Measurements from ENCODE around the gene GGTLC2. TPM values are rescaled to one million over a fixed set of nuclear protein-coding genes. Genes with fewer than 3 reads are reported as not detected.

Gene GGTLC2
- total RNA-seq, 6 donors from 2014 or later, result 0.89 to 5.3 (median 4.3) TPM; not detected in 2

DNA sequence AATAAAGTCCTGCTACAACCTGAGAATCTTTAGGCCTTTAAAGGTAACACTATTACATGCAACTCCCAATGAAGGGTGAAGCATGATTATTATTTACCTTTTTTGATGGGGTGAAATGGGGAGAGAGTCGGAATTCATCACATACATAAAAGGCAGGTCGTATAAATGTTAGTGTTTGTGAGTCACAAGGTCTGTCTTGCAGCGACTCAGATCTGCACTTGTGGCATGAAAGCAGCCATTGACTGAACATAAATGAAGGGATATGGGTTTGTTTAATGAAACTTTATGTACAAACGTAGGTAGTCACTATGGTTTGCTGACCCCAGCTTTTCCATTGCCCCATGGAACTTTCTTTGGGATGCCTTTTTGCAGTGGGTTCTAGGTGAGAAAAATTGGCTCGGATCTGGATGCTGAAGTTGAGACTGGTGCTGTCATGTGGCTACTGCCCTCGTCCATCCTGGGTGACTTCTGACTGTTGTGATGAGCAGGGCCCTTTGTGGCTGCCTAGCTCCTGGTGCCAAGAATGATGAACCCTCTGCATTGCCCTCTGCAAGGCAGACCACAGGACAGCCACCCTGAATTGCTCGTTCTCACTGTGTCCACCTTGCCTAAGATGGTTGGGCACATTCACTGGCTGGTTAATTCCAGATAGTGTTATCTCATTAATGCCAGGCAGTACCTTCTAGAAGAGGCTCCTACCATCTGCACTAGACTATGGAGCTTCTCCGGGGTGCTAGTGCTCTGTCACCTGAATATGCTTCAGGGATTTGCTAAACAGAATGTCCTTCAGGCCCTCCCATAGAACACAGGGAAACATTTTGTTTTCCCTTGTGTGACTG lies 11.3 kb downstream of the GGTLC2 start:
- WGBS, 2 donors, result 82 to 84% methylated on average over 6 to 8 of the region's 8 CpGs
- Histone ChIP-seq H3K27me3 (no peaks in the 10 kb centered on the region), H3K27ac (no peak overlapping the region), H3K4me3 (no peak overlapping the region), H3K9me3 (no peaks in the 10 kb centered on the region), H3K36me3 (no peaks in the 10 kb centered on the region), H3K4me1 (no peaks in the 10 kb centered on the region)
- ATAC-seq (ENCODE audit: low FRiP score in 2 of 2), result no peak
- TF ChIP-seq, protein P1, sequence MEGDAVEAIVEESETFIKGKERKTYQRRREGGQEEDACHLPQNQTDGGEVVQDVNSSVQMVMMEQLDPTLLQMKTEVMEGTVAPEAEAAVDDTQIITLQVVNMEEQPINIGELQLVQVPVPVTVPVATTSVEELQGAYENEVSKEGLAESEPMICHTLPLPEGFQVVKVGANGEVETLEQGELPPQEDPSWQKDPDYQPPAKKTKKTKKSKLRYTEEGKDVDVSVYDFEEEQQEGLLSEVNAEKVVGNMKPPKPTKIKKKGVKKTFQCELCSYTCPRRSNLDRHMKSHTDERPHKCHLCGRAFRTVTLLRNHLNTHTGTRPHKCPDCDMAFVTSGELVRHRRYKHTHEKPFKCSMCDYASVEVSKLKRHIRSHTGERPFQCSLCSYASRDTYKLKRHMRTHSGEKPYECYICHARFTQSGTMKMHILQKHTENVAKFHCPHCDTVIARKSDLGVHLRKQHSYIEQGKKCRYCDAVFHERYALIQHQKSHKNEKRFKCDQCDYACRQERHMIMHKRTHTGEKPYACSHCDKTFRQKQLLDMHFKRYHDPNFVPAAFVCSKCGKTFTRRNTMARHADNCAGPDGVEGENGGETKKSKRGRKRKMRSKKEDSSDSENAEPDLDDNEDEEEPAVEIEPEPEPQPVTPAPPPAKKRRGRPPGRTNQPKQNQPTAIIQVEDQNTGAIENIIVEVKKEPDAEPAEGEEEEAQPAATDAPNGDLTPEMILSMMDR (IDR thresholded peaks at IDR 0.05), result no peak
- TF ChIP-seq POLR2AphosphoS5 (IDR thresholded peaks at IDR 0.05) (no peak), EP300 (IDR thresholded peaks at IDR 0.05) (no peak), POLR2A (IDR thresholded peaks at IDR 0.05) (no peak)
- no peak for DNase-seq

DNA sequence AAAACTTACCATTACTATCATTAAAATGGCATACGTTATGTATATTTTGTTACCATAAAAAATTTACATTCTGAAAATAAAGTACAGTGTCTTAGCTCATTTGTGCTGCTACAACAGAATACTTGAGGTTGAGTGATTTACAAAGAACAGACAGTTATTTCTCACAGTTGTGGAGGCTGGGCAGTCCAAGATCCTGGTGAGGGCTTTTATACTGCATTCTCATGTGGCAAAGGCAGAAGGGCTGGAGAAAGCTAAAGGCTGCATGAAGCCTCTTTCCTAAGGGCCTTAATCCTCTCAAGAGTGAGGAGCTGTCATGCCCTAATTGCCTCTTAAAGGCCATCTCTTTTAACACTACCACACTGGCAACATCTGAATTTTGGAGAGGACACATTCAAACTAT lies 13.3 kb downstream of the GGTLC2 start:
- Histone ChIP-seq H3K27ac (no peak overlapping the region), H3K4me1 (no peaks in the 10 kb centered on the region)
- no peak for ATAC-seq (ENCODE audit: low FRiP score in 2 of 2)

DNA sequence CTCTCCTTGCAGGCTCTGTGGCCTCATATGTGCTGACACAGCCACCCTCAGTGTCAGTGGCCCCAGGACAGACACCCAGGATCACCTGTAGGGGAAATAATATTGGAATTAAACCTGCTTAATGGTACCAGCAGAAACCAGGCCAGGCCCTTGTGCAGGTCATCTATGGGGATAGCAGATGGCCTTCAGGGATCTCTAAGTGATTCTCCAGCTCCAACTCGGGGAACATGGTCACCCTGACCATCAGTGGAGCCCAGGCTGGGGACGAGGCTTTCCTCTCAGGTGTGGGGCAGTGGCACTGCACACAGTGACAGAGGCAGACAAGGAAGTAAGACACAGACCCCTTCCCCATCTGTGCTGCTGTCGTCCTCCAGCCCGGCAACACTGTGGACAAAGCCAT lies 16.9 kb downstream of the GGTLC2 start:
- 69 to 100% methylated on average over 1 to 4 of the region's 4 CpGs for WGBS, 2 donors
- ATAC-seq (ENCODE audit: low FRiP score in 2 of 2) (peak in 1 of 2 donors; percentile 21), DNase-seq (no peak)
- Histone ChIP-seq H3K36me3 (no peaks in the 10 kb centered on the region), H3K27ac (no peak overlapping the region), H3K9me3 (no peaks in the 10 kb centered on the region), H3K4me1 (no peaks in the 10 kb centered on the region), H3K27me3 (no peaks in the 10 kb centered on the region), H3K4me3 (no peak overlapping the region)
- TF ChIP-seq POLR2A (IDR thresholded peaks at IDR 0.05) (no peak), EP300 (IDR thresholded peaks at IDR 0.05) (no peak), POLR2AphosphoS5 (IDR thresholded peaks at IDR 0.05) (no peak)
- TF ChIP-seq, protein P1 (IDR thresholded peaks at IDR 0.05), result no peak

More for the DNA sequence above, 13.3 kb downstream of the GGTLC2 start:
- Histone ChIP-seq H3K27me3 (no peaks in the 10 kb centered on the region), H3K4me3 (no peak overlapping the region), H3K9me3 (no peaks in the 10 kb centered on the region), H3K36me3 (no peaks in the 10 kb centered on the region)
- TF ChIP-seq EP300 (IDR thresholded peaks at IDR 0.05) (no peak), POLR2A (IDR thresholded peaks at IDR 0.05) (no peak), POLR2AphosphoS5 (IDR thresholded peaks at IDR 0.05) (no peak)
- TF ChIP-seq, protein P1 (IDR thresholded peaks at IDR 0.05), result no peak
- 91 to 96% methylated on average over 1 of the region's 1 CpG for WGBS, 2 donors
- no peak for DNase-seq

DNA sequence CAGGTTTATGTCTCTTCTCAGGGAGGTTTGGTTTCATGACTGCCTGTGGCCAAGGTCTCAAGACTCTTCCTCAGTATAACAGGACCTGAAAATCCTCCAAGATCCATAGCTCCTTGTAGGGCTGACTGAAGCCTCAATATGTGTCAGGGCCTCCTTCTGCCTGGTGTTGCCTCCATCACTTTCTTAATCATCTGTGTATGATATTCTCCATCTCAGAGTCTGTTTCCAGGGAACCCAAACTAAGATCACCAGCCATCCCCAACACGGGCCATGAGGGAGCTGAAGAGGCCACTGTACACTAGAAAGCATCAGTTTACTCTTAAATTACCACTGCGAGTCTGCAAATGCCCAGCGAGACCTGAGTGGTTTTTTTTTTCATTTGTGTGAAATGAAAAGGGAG lies 17.7 kb downstream of the GGTLC2 start:
- Histone ChIP-seq H3K4me3 (no peak overlapping the region), H3K9me3 (no peaks in the 10 kb centered on the region), H3K27me3 (no peaks in the 10 kb centered on the region), H3K27ac (no peak overlapping the region), H3K36me3 (no peaks in the 10 kb centered on the region), H3K4me1 (no peaks in the 10 kb centered on the region)
- 71 to 73% methylated on average over 3 of the region's 3 CpGs for WGBS, 2 donors
- no peak for ATAC-seq (ENCODE audit: low FRiP score in 2 of 2)
- no peak for DNase-seq
- no peak for TF ChIP-seq EP300 (IDR thresholded peaks at IDR 0.05)

DNA sequence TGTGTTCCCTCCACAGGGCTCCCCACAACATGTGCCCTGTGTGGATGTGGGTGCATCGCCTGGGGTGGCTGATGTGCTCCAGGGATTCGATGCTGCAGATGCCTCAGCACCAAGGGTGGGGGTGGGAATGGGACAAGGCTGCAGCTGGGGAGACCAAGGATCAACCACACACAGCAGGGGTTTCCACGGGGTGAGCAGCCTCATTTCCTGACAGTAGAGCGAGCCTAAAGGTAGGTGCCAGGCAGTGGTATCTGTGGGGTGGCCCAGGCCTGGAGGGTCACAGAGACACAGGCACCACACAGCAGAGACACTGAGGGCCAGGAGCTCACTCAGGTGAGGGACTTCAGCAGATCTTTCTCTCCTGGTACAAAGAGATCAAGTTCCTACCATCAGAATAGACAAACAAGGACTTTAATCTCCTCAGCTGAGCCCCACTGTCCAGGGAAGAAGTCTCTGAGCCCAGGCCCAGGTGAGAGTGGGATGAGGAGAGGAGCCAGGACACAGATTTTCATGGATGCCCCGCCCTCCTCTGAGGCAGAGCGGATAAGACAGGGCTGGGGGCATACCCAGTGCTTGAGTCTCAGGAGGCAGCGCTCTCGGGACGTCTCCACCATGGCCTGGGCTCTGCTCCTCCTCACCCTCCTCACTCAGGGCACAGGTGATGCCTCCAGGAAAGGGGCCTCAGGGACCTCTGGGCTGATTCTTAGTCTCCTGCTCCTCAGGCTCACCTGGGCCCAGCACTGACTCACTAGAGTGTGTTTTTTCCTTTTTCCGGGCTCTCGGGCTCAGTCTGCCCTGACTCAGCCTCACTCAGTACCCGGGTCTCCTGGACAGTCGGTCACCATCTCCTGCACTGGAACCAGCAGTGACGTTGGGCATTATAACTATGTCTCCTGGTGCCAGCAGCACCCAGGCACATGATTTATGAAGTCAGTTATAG lies 19.7 kb downstream of the GGTLC2 start:
- H3K9me3 ChIP-seq, result no peaks in the 10 kb centered on the region
- no peaks in the 10 kb centered on the region for H3K4me1 ChIP-seq
- no peak for DNase-seq
- no peak for TF ChIP-seq POLR2A (IDR thresholded peaks at IDR 0.05)
- TF ChIP-seq, protein P1 (IDR thresholded peaks at IDR 0.05), result no peak
- no peak for TF ChIP-seq EP300 (IDR thresholded peaks at IDR 0.05)
- no peak for TF ChIP-seq POLR2AphosphoS5 (IDR thresholded peaks at IDR 0.05)
- H3K36me3 ChIP-seq, result no peaks in the 10 kb centered on the region
- ATAC-seq (ENCODE audit: low FRiP score in 2 of 2), result no peak
- H3K27me3 ChIP-seq, result no peaks in the 10 kb centered on the region
- H3K4me3 ChIP-seq, result no peak overlapping the region
- 79 to 80% methylated on average over 9 to 14 of the region's 14 CpGs for WGBS, 2 donors
- no peak overlapping the region for H3K27ac ChIP-seq
